Measurements from ENCODE around the gene VRK1. TPM values are rescaled to one million over a fixed set of nuclear protein-coding genes. Genes with fewer than 3 reads are reported as not detected.
A peak's percentile ranks its signal among the peaks of the same experiment; 100 is the strongest.

VRK1 gene
- total and polyA plus RNA-seq, 5 donors from 2014 or later = 30.1 to 53.1 (median 42.1) TPM

DNA sequence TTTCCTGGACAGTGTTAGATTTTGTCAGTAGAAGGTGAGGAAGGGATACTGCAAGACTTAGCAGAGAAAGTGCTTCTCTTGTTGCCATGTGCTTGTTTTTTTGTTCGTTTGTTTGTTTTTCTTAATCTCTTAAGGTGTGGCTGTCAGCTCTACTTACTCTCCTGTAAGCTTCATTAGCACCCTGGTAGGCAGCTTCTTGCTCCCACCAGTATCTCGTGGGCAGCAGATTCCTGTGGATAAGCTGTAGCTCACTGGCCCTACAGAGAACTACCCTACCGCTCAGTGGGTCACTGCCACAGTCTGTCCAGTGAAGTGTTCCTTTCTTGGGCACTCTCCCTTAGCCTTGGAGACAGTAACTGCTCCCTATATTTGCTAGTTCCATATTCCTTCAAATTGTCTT, 30.1 kb downstream of the VRK1 start:
- ATAC-seq (ENCODE audit: low read depth in 2 of 2) = no peak
- no peak overlapping the region for H3K27ac Mint-ChIP-seq
- no peaks in the 10 kb centered on the region for H3K27me3 Mint-ChIP-seq
- Histone ChIP-seq H3K4me1 (ENCODE audit: control insufficient read depth, insufficient read depth, low read length, poor library complexity, severe bottlenecking) (no peaks in the 10 kb centered on the region), H3K36me3 (ENCODE audit: control insufficient read depth, insufficient read depth, low read length) (no peaks in the 10 kb centered on the region), H3K4me3 (ENCODE audit: low read depth, low read length) (no peak overlapping the region), H3K27me3 (ENCODE audit: control insufficient read depth, insufficient read depth, low read length) (no peaks in the 10 kb centered on the region), H3K27ac (ENCODE audit: insufficient read depth, low read length, poor library complexity, severe bottlenecking) (no peak overlapping the region), H3K9me3 (ENCODE audit: control insufficient read depth in 2 of 2, low read length in 2 of 2) (peaks cover 0 to 3% of the 10 kb centered on the region in 2 experiments)
- H3K36me3 Mint-ChIP-seq = peaks cover 38% of the 10 kb centered on the region
- peaks cover 0 to 22% (median 5%) of the 10 kb centered on the region in 7 donors for H3K9me3 Mint-ChIP-seq
- no peak overlapping the region for H3K4me3 Mint-ChIP-seq
- DNase-seq = no peak
- peaks cover 22 to 41% (median 33%) of the 10 kb centered on the region in 4 donors for H3K4me1 Mint-ChIP-seq

DNA sequence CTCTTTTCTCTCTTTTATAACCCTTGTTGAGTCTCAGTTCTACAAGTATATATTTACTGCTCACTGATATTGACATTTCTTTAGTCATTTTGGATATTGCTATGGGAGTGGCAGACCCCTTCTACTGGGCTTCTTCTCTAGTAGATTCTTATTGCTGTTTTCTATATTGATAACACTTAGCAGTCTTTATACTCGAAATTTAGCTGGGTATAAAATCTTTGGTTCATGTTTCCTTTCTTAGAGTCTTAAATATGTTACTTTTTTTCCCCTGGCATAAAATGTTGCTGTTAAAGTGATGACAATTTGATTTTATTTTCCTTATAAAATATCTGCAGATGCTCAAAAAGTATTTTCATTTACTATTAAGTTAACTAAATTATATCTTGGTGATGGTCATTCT, 32.6 kb downstream of the VRK1 start:
- no peaks in the 10 kb centered on the region for H3K27me3 Mint-ChIP-seq
- peaks cover 0 to 3% of the 10 kb centered on the region in 2 experiments for H3K9me3 ChIP-seq (ENCODE audit: control insufficient read depth in 2 of 2, low read length in 2 of 2)
- no peak overlapping the region for H3K4me3 ChIP-seq (ENCODE audit: low read depth, low read length)
- H3K27ac Mint-ChIP-seq = no peak overlapping the region
- H3K4me3 Mint-ChIP-seq = no peak overlapping the region
- H3K27ac ChIP-seq (ENCODE audit: insufficient read depth, low read length, poor library complexity, severe bottlenecking) = no peak overlapping the region
- peaks cover 0 to 21% (median 5%) of the 10 kb centered on the region in 7 donors for H3K9me3 Mint-ChIP-seq
- DNase-seq (no peak), ATAC-seq (ENCODE audit: low read depth in 2 of 2) (no peak)
- H3K4me1 ChIP-seq (ENCODE audit: control insufficient read depth, insufficient read depth, low read length, poor library complexity, severe bottlenecking) = no peaks in the 10 kb centered on the region
- H3K36me3 Mint-ChIP-seq = peaks cover 42% of the 10 kb centered on the region
- H3K27me3 ChIP-seq (ENCODE audit: control insufficient read depth, insufficient read depth, low read length) = no peaks in the 10 kb centered on the region
- H3K4me1 Mint-ChIP-seq = peaks cover 22 to 39% (median 34%) of the 10 kb centered on the region in 4 donors
- H3K36me3 ChIP-seq (ENCODE audit: control insufficient read depth, insufficient read depth, low read length) = peaks cover 7% of the 10 kb centered on the region

- Histone ChIP-seq H3K36me3 (ENCODE audit: control insufficient read depth, insufficient read depth, low read length) (peaks cover 11% of the 10 kb centered on the region), H3K4me1 (ENCODE audit: control insufficient read depth, insufficient read depth, low read length, poor library complexity, severe bottlenecking) (no peaks in the 10 kb centered on the region), H3K27ac (ENCODE audit: insufficient read depth, low read length, poor library complexity, severe bottlenecking) (no peak overlapping the region), H3K4me3 (ENCODE audit: low read depth, low read length) (no peak overlapping the region), H3K27me3 (ENCODE audit: control insufficient read depth, insufficient read depth, low read length) (no peaks in the 10 kb centered on the region), H3K9me3 (ENCODE audit: control insufficient read depth in 2 of 2, low read length in 2 of 2) (peaks cover 0 to 3% of the 10 kb centered on the region in 2 experiments)
- peaks cover 0 to 21% (median 5%) of the 10 kb centered on the region in 7 donors for H3K9me3 Mint-ChIP-seq
- no peak for ATAC-seq (ENCODE audit: low read depth in 2 of 2)
- H3K4me1 Mint-ChIP-seq = peaks cover 26 to 32% (median 29%) of the 10 kb centered on the region in 4 donors
- peaks cover 51% of the 10 kb centered on the region for H3K36me3 Mint-ChIP-seq
- DNase-seq = no peak
- H3K27ac Mint-ChIP-seq = peak overlapping the region in 1 of 3 donors; percentile 7
- H3K27me3 Mint-ChIP-seq = no peaks in the 10 kb centered on the region
- H3K4me3 Mint-ChIP-seq = peak overlapping the region in 1 of 4 donors; percentile 51
Observed at GRCh38 chr14:96830946-96831345, 33.8 kb downstream of the VRK1 start.

GRCh38 chr14:96832351-96832750, 35.2 kb downstream of the VRK1 start:
- peaks cover 0 to 21% (median 5%) of the 10 kb centered on the region in 7 donors for H3K9me3 Mint-ChIP-seq
- peaks cover 0 to 3% of the 10 kb centered on the region in 2 experiments for H3K9me3 ChIP-seq (ENCODE audit: control insufficient read depth in 2 of 2, low read length in 2 of 2)
- no peaks in the 10 kb centered on the region for H3K4me1 ChIP-seq (ENCODE audit: control insufficient read depth, insufficient read depth, low read length, poor library complexity, severe bottlenecking)
- DNase-seq (no peak), ATAC-seq (ENCODE audit: low read depth in 2 of 2) (no peak)
- no peaks in the 10 kb centered on the region for H3K27me3 ChIP-seq (ENCODE audit: control insufficient read depth, insufficient read depth, low read length)
- peaks cover 20 to 33% (median 23%) of the 10 kb centered on the region in 4 donors for H3K4me1 Mint-ChIP-seq
- no peak overlapping the region for H3K27ac ChIP-seq (ENCODE audit: insufficient read depth, low read length, poor library complexity, severe bottlenecking)
- peaks cover 19% of the 10 kb centered on the region for H3K36me3 ChIP-seq (ENCODE audit: control insufficient read depth, insufficient read depth, low read length)
- no peak overlapping the region for H3K4me3 ChIP-seq (ENCODE audit: low read depth, low read length)
- peaks cover 60% of the 10 kb centered on the region for H3K36me3 Mint-ChIP-seq
- no peak overlapping the region for H3K4me3 Mint-ChIP-seq
- no peaks in the 10 kb centered on the region for H3K27me3 Mint-ChIP-seq
- no peak overlapping the region for H3K27ac Mint-ChIP-seq

DNA sequence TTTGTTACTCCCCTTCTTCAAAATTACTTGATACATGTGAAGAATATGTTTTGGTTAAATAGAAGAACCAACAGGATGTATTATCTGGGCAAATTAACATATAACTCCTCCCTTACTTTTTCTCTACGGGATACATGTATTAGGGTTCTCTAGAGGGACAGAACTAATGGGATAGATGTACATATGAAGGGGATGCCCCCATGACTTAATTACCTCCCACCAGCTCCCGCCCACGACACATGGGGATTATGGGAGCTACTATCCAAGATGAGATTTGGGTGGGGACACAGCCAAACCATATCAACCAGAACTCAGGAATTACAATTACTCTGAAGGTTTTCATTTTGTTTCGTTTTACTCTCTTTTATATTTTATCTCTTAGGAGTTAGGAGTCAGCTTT, 41.3 kb downstream of the VRK1 start:
- Mint-ChIP-seq H3K4me3 (no peak overlapping the region), H3K27me3 (no peaks in the 10 kb centered on the region), H3K27ac (no peak overlapping the region), H3K36me3 (peaks cover 54% of the 10 kb centered on the region), H3K4me1 (peaks cover 0 to 31% (median 7%) of the 10 kb centered on the region in 4 donors), H3K9me3 (no peaks in the 10 kb centered on the region)
- Histone ChIP-seq H3K9me3 (ENCODE audit: control insufficient read depth in 2 of 2, low read length in 2 of 2) (no peaks in the 10 kb centered on the region), H3K27ac (ENCODE audit: insufficient read depth, low read length, poor library complexity, severe bottlenecking) (no peak overlapping the region), H3K4me3 (ENCODE audit: low read depth, low read length) (no peak overlapping the region), H3K4me1 (ENCODE audit: control insufficient read depth, insufficient read depth, low read length, poor library complexity, severe bottlenecking) (no peaks in the 10 kb centered on the region), H3K27me3 (ENCODE audit: control insufficient read depth, insufficient read depth, low read length) (no peaks in the 10 kb centered on the region), H3K36me3 (ENCODE audit: control insufficient read depth, insufficient read depth, low read length) (peaks cover 34% of the 10 kb centered on the region)
- DNase-seq (no peak), ATAC-seq (ENCODE audit: low read depth in 2 of 2) (no peak)

DNA sequence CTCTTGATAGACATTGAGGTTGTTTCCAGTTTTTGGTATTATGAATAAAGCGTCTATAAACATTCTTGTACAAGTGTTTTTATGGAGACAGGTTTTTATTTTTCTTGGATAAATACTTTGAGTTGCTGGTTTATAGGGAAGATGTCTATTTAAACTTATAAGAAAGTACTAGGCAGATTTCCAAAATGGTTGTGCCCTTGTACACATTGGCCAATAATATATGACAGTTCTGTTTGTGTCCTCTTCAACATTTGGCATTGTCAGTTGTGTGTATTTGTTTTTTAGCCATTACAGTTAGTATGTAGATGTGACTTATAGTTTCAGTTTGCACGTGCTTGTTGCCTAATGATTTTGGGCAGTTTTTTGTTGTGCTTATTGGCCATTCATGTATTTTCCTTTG, 42.1 kb downstream of the VRK1 start:
- Mint-ChIP-seq H3K9me3 (no peaks in the 10 kb centered on the region), H3K27me3 (no peaks in the 10 kb centered on the region), H3K4me3 (no peak overlapping the region), H3K27ac (peak overlapping the region in 1 of 3 donors; percentile 33), H3K4me1 (peaks cover 0 to 31% (median 7%) of the 10 kb centered on the region in 4 donors), H3K36me3 (peaks cover 52% of the 10 kb centered on the region)
- H3K4me3 ChIP-seq (ENCODE audit: low read depth, low read length) = no peak overlapping the region
- no peak for DNase-seq
- H3K4me1 ChIP-seq (ENCODE audit: control insufficient read depth, insufficient read depth, low read length, poor library complexity, severe bottlenecking) = no peaks in the 10 kb centered on the region
- peaks cover 33% of the 10 kb centered on the region for H3K36me3 ChIP-seq (ENCODE audit: control insufficient read depth, insufficient read depth, low read length)
- ATAC-seq (ENCODE audit: low read depth in 2 of 2) = no peak
- no peaks in the 10 kb centered on the region for H3K9me3 ChIP-seq (ENCODE audit: control insufficient read depth in 2 of 2, low read length in 2 of 2)
- H3K27ac ChIP-seq (ENCODE audit: insufficient read depth, low read length, poor library complexity, severe bottlenecking) = no peak overlapping the region
- no peaks in the 10 kb centered on the region for H3K27me3 ChIP-seq (ENCODE audit: control insufficient read depth, insufficient read depth, low read length)

DNA sequence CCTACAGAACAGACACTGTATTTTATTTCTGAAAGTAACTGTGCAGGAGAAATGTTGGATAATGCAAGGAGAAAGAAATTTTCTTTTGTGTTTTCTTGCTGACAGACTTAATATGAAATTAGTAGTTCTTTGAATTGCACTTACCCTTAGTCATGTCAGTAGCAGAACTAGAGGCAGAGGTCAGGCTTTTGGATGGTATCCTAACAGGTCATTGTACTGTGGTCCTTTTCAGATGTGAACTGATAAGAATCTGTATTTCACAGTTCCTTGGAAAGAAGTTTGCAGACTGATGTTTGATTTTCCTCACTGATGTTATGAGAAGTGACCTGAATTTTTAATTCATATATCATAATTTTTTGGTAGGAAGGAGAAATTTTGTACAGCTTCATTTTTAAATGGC, 46.0 kb downstream of the VRK1 start:
- Mint-ChIP-seq H3K36me3 (peaks cover 44% of the 10 kb centered on the region), H3K4me1 (peaks cover 0 to 19% (median 6%) of the 10 kb centered on the region in 4 donors), H3K9me3 (no peaks in the 10 kb centered on the region), H3K4me3 (no peak overlapping the region), H3K27ac (peak overlapping the region in 1 of 3 donors; percentile 61), H3K27me3 (no peaks in the 10 kb centered on the region)
- peaks cover 26% of the 10 kb centered on the region for H3K36me3 ChIP-seq (ENCODE audit: control insufficient read depth, insufficient read depth, low read length)
- ATAC-seq (ENCODE audit: low read depth in 2 of 2) (no peak), DNase-seq (no peak)
- no peaks in the 10 kb centered on the region for H3K9me3 ChIP-seq (ENCODE audit: control insufficient read depth in 2 of 2, low read length in 2 of 2)
- no peaks in the 10 kb centered on the region for H3K4me1 ChIP-seq (ENCODE audit: control insufficient read depth, insufficient read depth, low read length, poor library complexity, severe bottlenecking)
- H3K27me3 ChIP-seq (ENCODE audit: control insufficient read depth, insufficient read depth, low read length) = no peaks in the 10 kb centered on the region
- H3K4me3 ChIP-seq (ENCODE audit: low read depth, low read length) = no peak overlapping the region
- no peak overlapping the region for H3K27ac ChIP-seq (ENCODE audit: insufficient read depth, low read length, poor library complexity, severe bottlenecking)

GRCh38 chr14:96844857-96845570, 47.8 kb downstream of the VRK1 start:
- Mint-ChIP-seq H3K27ac (peak overlapping the region in 1 of 3 donors; percentile 74), H3K4me1 (peaks cover 0 to 23% (median 7%) of the 10 kb centered on the region in 4 donors), H3K9me3 (no peaks in the 10 kb centered on the region), H3K4me3 (no peak overlapping the region), H3K27me3 (no peaks in the 10 kb centered on the region), H3K36me3 (peaks cover 44% of the 10 kb centered on the region)
- Histone ChIP-seq H3K36me3 (ENCODE audit: control insufficient read depth, insufficient read depth, low read length) (peaks cover 19% of the 10 kb centered on the region), H3K27me3 (ENCODE audit: control insufficient read depth, insufficient read depth, low read length) (no peaks in the 10 kb centered on the region), H3K4me3 (ENCODE audit: low read depth, low read length) (no peak overlapping the region), H3K4me1 (ENCODE audit: control insufficient read depth, insufficient read depth, low read length, poor library complexity, severe bottlenecking) (no peaks in the 10 kb centered on the region), H3K27ac (ENCODE audit: insufficient read depth, low read length, poor library complexity, severe bottlenecking) (no peak overlapping the region), H3K9me3 (ENCODE audit: control insufficient read depth in 2 of 2, low read length in 2 of 2) (no peaks in the 10 kb centered on the region)
- no peak for ATAC-seq (ENCODE audit: low read depth in 2 of 2)
- DNase-seq = no peak
